Panc1 (cell line): ENCODE results near the gene CAST. TPM values are rescaled to one million over a fixed set of nuclear protein-coding genes. Genes with fewer than 3 reads are reported as not detected.

Experiments used
- ATAC-seq: fragments of 200-7000 bp; cut with Tn5 transposase; 2 replicates; pipeline ENCODE4 v1.9.1; 2020; ENCODE audit warnings: mild to moderate bottlenecking, moderate library complexity
- BruUV-seq: library from RNA; stranded (reverse); fragments of 400-500 nt; replicated peaks from 2 replicates; lab custom pipeline; 2021; lab: Mats Ljungman, UMichigan
- CTCF ChIA-PET: fragments of 300-600 bp; sonication (Branson Sonifier 250); formaldehyde crosslinking; loops from one replicate; lab custom pipeline; 2022; ENCODE audit warnings: antibody characterized with exemption; lab: Charles Lee
- POLR2A ChIA-PET: fragments of 300-600 bp; sonication (Branson Sonifier 250); formaldehyde crosslinking; loops from one replicate; lab custom pipeline; 2022; ENCODE audit warnings: antibody characterized with exemption; lab: Charles Lee
- DNase-seq: peaks from one replicate; pipeline ENCODE4 v3.0.0-alpha.2; 2010; ENCODE audit warnings: low read depth, low spot score
- H3K27ac ChIP-seq: 2 replicates; pipeline ENCODE4 v1.5.1; 2011; ENCODE audit warnings: mild to moderate bottlenecking, low read length, inconsistent platforms
- H3K27me3 ChIP-seq: fragments of 200-500 bp; sonication (Bioruptor generic); 2 replicates; pipeline ENCODE4 v1.6.0; 2014; ENCODE audit warnings: low read length, inconsistent platforms; ENCODE audit not compliant: control insufficient read depth, insufficient read depth
- H3K36me3 ChIP-seq: fragments of 200-500 bp; sonication (Bioruptor generic); 2 replicates; pipeline ENCODE4 v1.5.1; 2014; ENCODE audit warnings: inconsistent platforms, mild to moderate bottlenecking, low read length, moderate library complexity; ENCODE audit not compliant: control insufficient read depth, insufficient read depth
- H3K4me1 ChIP-seq: 2 replicates; pipeline ENCODE4 v1.5.1; 2011; ENCODE audit warnings: inconsistent platforms, mild to moderate bottlenecking, low read length, moderate library complexity; ENCODE audit not compliant: control insufficient read depth, insufficient read depth
- H3K4me3 ChIP-seq, 2 experiments: 2 replicates each; pipeline ENCODE4 v1.5.1; 2011 to 2012; ENCODE audit warnings: low read depth in 2 of 2, low read length in 2 of 2, mild to moderate bottlenecking in 2 of 2, inconsistent platforms in 1 of 2, moderate library complexity in 1 of 2
- H3K9me3 ChIP-seq: fragments of 200-500 bp; sonication (Bioruptor generic); 2 replicates; pipeline ENCODE4 v1.5.1; 2014; ENCODE audit warnings: low read depth, mild to moderate bottlenecking, inconsistent platforms, low read length, moderate library complexity; ENCODE audit not compliant: control insufficient read depth, insufficient read depth
- POLR2AphosphoS5 ChIP-seq: IDR thresholded peaks from 2 replicates; pipeline ENCODE4 v1.6.1; 2012; ENCODE audit warnings: mild to moderate bottlenecking, low read depth, low read length, moderate library complexity
- SIN3A ChIP-seq: IDR thresholded peaks from 2 replicates; pipeline ENCODE4 v1.6.1; 2012; ENCODE audit warnings: low read depth, mild to moderate bottlenecking, low read length, moderate library complexity, borderline replicate concordance; ENCODE audit not compliant: insufficient read depth
- TCF7L2 ChIP-seq: IDR thresholded peaks from 2 replicates; pipeline ENCODE4 v1.6.1; 2011; ENCODE audit warnings: mild to moderate bottlenecking, low read depth, low read length, inconsistent platforms
- in situ Hi-C: cut with HindIII; loops from 2 replicates; pipeline ENCODE4 v1.10.0; 2016; ENCODE audit warnings: low sequenced_read_pairs, low pct_unique_long_range_greater_than_20kb
- intact Hi-C: fragments of 100-400 bp; cut with micrococcal nuclease; formaldehyde crosslinking; loops from one replicate; pipeline ENCODE4 v1.10.0; 2022; ENCODE audit not compliant: unreplicated experiment
- total RNA-seq: library from RNA; stranded (reverse); gene quantifications from one replicate; pipeline ENCODE4 v1.2.1, GENCODE V29; 2021; ENCODE audit not compliant: unreplicated experiment
- TF ChIP-seq, protein P1 (sequence below), 2 experiments: IDR thresholded peaks; 2 replicates each; pipeline ENCODE4 v1.6.1; 2011 to 2012; ENCODE audit warnings: low read depth in 2 of 2, control low read depth in 1 of 2, low read length in 1 of 2, mild to moderate bottlenecking in 1 of 2, moderate library complexity in 1 of 2; ENCODE audit not compliant: insufficient read depth in 1 of 2
- TF ChIP-seq, protein P2 (sequence below): fragments of 450-650 bp; IDR thresholded peaks from 2 replicates; pipeline ENCODE4 v1.5.1; 2017; ENCODE audit warnings: mild to moderate bottlenecking

Gene CAST
- total RNA-seq, 1 experiment from 2014 or later = 212 TPM

DNA sequence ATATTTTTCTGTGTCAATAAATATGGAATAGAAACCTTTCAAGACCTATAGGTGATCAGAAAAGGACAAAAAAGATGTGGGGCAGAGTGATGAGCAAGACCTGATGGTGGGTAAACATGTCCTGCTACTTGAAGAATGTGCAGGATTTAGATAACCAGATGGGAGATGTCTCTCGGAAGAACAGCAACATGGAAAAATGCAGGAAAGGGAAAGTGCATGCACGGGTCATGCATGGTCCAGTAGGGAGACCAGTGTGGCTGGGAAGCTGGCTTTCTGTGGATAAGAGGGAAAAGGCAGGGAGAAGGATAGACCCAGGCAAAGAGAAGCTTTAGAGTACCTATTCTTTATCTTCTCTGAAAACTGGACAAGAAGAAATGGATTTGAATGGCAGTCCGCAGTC lies 7.1 kb upstream of the CAST start:
- BruUV-seq = no TSS peak
- intact Hi-C loops (no loop called here), in situ Hi-C loops (no loop called here)
- H3K9me3 ChIP-seq = no peaks in the 10 kb centered on the region
- DNase-seq (no peak), ATAC-seq (no peak)
- CTCF ChIA-PET = no interaction called here
- H3K4me1 ChIP-seq = no peaks in the 10 kb centered on the region; the same call in 1 of the 2 replicates
- no peak overlapping the region for H3K4me3 ChIP-seq
- no peak for TF ChIP-seq TCF7L2
- TF ChIP-seq, protein P1, sequence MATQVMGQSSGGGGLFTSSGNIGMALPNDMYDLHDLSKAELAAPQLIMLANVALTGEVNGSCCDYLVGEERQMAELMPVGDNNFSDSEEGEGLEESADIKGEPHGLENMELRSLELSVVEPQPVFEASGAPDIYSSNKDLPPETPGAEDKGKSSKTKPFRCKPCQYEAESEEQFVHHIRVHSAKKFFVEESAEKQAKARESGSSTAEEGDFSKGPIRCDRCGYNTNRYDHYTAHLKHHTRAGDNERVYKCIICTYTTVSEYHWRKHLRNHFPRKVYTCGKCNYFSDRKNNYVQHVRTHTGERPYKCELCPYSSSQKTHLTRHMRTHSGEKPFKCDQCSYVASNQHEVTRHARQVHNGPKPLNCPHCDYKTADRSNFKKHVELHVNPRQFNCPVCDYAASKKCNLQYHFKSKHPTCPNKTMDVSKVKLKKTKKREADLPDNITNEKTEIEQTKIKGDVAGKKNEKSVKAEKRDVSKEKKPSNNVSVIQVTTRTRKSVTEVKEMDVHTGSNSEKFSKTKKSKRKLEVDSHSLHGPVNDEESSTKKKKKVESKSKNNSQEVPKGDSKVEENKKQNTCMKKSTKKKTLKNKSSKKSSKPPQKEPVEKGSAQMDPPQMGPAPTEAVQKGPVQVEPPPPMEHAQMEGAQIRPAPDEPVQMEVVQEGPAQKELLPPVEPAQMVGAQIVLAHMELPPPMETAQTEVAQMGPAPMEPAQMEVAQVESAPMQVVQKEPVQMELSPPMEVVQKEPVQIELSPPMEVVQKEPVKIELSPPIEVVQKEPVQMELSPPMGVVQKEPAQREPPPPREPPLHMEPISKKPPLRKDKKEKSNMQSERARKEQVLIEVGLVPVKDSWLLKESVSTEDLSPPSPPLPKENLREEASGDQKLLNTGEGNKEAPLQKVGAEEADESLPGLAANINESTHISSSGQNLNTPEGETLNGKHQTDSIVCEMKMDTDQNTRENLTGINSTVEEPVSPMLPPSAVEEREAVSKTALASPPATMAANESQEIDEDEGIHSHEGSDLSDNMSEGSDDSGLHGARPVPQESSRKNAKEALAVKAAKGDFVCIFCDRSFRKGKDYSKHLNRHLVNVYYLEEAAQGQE (IDR thresholded peaks at IDR 0.05; ENCODE audit: insufficient read depth in 1 of 2, low read depth in 2 of 2, low read length in 1 of 2) = no peak
- TF ChIP-seq SIN3A = no peak
- TF ChIP-seq, protein P2, sequence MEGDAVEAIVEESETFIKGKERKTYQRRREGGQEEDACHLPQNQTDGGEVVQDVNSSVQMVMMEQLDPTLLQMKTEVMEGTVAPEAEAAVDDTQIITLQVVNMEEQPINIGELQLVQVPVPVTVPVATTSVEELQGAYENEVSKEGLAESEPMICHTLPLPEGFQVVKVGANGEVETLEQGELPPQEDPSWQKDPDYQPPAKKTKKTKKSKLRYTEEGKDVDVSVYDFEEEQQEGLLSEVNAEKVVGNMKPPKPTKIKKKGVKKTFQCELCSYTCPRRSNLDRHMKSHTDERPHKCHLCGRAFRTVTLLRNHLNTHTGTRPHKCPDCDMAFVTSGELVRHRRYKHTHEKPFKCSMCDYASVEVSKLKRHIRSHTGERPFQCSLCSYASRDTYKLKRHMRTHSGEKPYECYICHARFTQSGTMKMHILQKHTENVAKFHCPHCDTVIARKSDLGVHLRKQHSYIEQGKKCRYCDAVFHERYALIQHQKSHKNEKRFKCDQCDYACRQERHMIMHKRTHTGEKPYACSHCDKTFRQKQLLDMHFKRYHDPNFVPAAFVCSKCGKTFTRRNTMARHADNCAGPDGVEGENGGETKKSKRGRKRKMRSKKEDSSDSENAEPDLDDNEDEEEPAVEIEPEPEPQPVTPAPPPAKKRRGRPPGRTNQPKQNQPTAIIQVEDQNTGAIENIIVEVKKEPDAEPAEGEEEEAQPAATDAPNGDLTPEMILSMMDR = no peak
- no peak for TF ChIP-seq POLR2AphosphoS5
- no peaks in the 10 kb centered on the region; the same call in 1 of the 2 replicates for H3K27me3 ChIP-seq
- H3K27ac ChIP-seq = no peak overlapping the region
- no peaks in the 10 kb centered on the region for H3K36me3 ChIP-seq
- POLR2A ChIA-PET = no interaction called here

GRCh38 chr5:96655506-96655905 lies 6.7 kb upstream of the CAST start:
- Histone ChIP-seq H3K4me1 (peaks cover 3% of the 10 kb centered on the region; the same call in 1 of the 2 replicates), H3K27me3 (no peaks in the 10 kb centered on the region; the same call in 1 of the 2 replicates), H3K9me3 (no peaks in the 10 kb centered on the region), H3K4me3 (no peak overlapping the region), H3K36me3 (no peaks in the 10 kb centered on the region), H3K27ac (no peak overlapping the region)
- POLR2A ChIA-PET = no interaction called here
- DNase-seq (no peak), ATAC-seq (no peak)
- intact Hi-C loops (no loop called here), in situ Hi-C loops (no loop called here)
- CTCF ChIA-PET = no interaction called here
- TF ChIP-seq, protein P1 (IDR thresholded peaks at IDR 0.05; ENCODE audit: insufficient read depth in 1 of 2, low read depth in 2 of 2, low read length in 1 of 2) = no peak
- TF ChIP-seq TCF7L2 = no peak
- no peak for TF ChIP-seq SIN3A
- TF ChIP-seq, protein P2 = no peak
- TF ChIP-seq POLR2AphosphoS5 = no peak
- no TSS peak for BruUV-seq
